Natural killer cell treated with Interleukin-12 subunit alpha and Interleukin-12 subunit beta and Interleukin-15 and Interleukin-18, amount 100 ng/mL, for 72 hours (primary cell): Measurements from ENCODE around the gene INO80. TPM values are rescaled to one million over a fixed set of nuclear protein-coding genes. Genes with fewer than 3 reads are reported as not detected.

Source experiments
- ATAC-seq, 2 donors: fragments of 150-1000 bp; cut with Tn5 transposase in 1 of 2; sonication (Bioruptor Pico), chemical (Tn5 transposase) in 1 of 2; 2 replicates each; pipeline ENCODE4 v1.10.0; 2021
- DNase-seq: peaks from one replicate; pipeline ENCODE4 v3.0.0; 2022; ENCODE audit warnings: low spot score
- H3K27ac Mint-ChIP-seq, 2 donors: 1 replicate in 1 of 2; 2 replicates in 1 of 2; pipeline ENCODE4 v1.8.0; 2022; ENCODE audit warnings: mixed read lengths in 2 of 2, mild to moderate bottlenecking in 1 of 2, moderate library complexity in 1 of 2
- H3K27me3 Mint-ChIP-seq, 2 donors: 1 replicate in 1 of 2; 2 replicates in 1 of 2; pipeline ENCODE4 v1.8.0; 2022; ENCODE audit warnings: mixed read lengths in 2 of 2
- H3K36me3 Mint-ChIP-seq: one replicate; pipeline ENCODE4 v1.8.0; 2022; ENCODE audit warnings: mixed read lengths
- H3K4me1 Mint-ChIP-seq, 2 donors: 1 replicate in 1 of 2; 2 replicates in 1 of 2; pipeline ENCODE4 v1.8.0; 2022; ENCODE audit warnings: low read depth in 2 of 2, mixed read lengths in 2 of 2, mild to moderate bottlenecking in 1 of 2
- H3K4me3 Mint-ChIP-seq: one replicate; pipeline ENCODE4 v1.8.0; 2022; ENCODE audit warnings: mixed read lengths
- H3K9me3 Mint-ChIP-seq: 2 replicates; pipeline ENCODE4 v1.8.0; 2022; ENCODE audit warnings: mixed read lengths
- total RNA-seq, 2 donors: library from RNA; stranded (reverse); gene quantifications; one replicate each; pipeline ENCODE4 v1.2.3, GENCODE V29; 2022

Gene INO80
- total RNA-seq, 2 donors from 2014 or later, result 34.3 to 55.7 TPM

DNA sequence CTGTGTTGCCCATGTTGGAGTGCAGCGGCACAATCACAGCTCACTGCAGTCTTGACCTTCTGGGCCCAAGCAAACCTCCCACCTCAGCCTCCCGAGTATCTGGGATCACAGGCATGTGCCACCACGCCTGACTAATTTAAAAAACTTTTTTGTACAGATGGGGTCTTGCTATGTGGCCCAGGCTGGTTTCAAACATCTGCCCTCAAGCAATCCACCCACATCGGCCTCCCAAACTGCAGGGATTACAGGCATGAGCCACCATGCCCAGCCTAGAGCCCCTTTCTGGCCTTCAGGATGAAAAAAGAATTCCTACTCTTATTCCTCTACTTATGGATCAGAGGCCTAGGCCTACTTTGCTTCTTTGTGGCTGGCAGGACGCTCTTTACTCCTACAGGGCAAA lies 123.3 kb downstream of the INO80 start:
- H3K4me1 Mint-ChIP-seq, result peaks cover 0 to 6% of the 10 kb centered on the region in 2 donors
- no peak overlapping the region for H3K27ac Mint-ChIP-seq
- H3K36me3 Mint-ChIP-seq, result peaks cover 15% of the 10 kb centered on the region
- no peaks in the 10 kb centered on the region for H3K27me3 Mint-ChIP-seq
- no peak overlapping the region for H3K4me3 Mint-ChIP-seq
- DNase-seq, result no peak
- no peaks in the 10 kb centered on the region for H3K9me3 Mint-ChIP-seq
- ATAC-seq, result no peak

DNA sequence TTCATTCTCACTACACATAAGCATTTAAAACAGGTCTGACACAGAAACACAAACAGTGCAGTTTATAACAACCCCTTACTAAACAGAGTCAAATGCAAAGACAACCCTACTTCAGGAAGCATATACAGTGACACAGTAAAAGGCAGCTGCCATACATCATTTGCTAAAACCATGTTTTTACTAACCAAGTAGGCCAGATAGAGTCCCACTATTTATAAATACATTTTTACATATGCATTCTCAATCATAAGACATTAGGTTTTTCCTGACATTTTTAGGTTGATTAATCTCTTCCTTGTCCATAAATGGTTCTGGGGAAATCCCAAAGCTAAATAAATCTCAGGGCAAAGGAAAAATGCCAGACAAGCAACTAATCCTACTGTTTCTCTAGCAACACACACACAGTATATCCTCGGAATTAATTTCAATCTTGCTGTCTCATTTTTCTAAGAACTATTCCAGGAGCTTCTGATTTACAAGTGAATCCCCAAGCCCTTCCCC lies 123.8 kb downstream of the INO80 start:
- Mint-ChIP-seq H3K4me1 (peaks cover 0 to 6% of the 10 kb centered on the region in 2 donors), H3K4me3 (no peak overlapping the region), H3K9me3 (no peaks in the 10 kb centered on the region), H3K36me3 (peaks cover 17% of the 10 kb centered on the region), H3K27ac (no peak overlapping the region), H3K27me3 (no peaks in the 10 kb centered on the region)
- DNase-seq (no peak), ATAC-seq (no peak)

DNA sequence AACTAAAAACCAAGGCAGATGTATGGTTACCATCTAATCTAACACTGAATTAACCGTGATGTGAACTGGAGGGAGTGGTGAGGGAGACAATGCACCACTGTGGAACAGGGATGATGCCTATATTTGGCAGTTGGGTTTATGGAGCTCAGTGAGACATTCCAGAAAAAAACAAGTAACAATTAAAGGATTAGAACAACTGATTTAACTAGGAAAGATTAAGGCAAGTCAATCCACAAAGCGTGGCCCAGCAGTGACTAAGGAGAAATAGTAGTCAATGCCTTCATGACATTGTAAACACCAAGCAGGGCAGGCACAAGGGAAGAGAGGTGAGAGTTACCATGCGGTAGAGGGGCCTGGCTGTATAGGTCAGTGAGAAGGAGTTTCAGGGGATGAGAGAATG lies 124.7 kb downstream of the INO80 start:
- Mint-ChIP-seq H3K36me3 (peaks cover 22% of the 10 kb centered on the region), H3K4me3 (no peak overlapping the region), H3K27me3 (no peaks in the 10 kb centered on the region), H3K4me1 (peaks cover 0 to 6% of the 10 kb centered on the region in 2 donors), H3K27ac (no peak overlapping the region), H3K9me3 (no peaks in the 10 kb centered on the region)
- no peak for ATAC-seq
- DNase-seq, result no peak

DNA sequence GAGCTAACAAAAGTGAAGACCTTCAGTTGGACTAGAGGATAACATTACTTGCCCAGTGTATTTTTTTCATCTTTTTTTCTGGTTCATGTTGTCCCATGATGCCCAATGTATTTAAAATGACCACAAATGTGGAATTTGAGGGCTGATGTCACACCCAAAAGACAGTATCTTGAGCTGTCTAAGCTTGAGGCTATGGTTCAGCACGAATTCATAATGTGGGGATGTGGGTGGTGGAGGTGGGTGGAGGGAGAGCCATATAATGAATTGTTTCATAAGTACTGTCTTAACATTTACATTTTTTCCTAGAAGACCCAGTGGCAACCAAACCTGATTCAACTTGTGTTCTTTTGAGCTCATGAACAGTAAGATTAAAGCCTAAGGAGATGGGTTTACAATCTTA lies 125.3 kb downstream of the INO80 start:
- H3K27ac Mint-ChIP-seq, result no peak overlapping the region
- peaks cover 0 to 6% of the 10 kb centered on the region in 2 donors for H3K4me1 Mint-ChIP-seq
- no peak overlapping the region for H3K4me3 Mint-ChIP-seq
- peaks cover 22% of the 10 kb centered on the region for H3K36me3 Mint-ChIP-seq
- H3K9me3 Mint-ChIP-seq, result no peaks in the 10 kb centered on the region
- no peak for ATAC-seq
- DNase-seq, result no peak
- H3K27me3 Mint-ChIP-seq, result no peaks in the 10 kb centered on the region

DNA sequence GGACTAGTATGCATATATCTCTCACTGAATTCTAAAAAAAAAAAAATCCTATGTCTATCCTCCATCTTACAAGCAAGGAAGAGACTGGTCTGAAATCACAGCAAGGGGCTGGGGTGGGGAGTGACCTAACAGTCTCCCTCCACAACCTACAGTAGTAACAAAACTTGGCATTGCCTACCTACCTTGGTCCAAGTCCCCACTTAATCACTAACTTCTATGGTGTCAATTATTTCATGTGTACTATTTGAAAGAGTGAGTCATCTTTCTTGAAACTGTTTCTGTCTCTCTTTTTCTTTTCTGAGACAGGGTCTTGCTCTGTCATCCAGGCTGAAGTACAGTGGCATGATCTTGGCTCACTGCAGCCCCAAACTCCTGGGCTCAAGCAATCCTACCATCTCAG lies 126.0 kb downstream of the INO80 start:
- no peaks in the 10 kb centered on the region for H3K9me3 Mint-ChIP-seq

DNA sequence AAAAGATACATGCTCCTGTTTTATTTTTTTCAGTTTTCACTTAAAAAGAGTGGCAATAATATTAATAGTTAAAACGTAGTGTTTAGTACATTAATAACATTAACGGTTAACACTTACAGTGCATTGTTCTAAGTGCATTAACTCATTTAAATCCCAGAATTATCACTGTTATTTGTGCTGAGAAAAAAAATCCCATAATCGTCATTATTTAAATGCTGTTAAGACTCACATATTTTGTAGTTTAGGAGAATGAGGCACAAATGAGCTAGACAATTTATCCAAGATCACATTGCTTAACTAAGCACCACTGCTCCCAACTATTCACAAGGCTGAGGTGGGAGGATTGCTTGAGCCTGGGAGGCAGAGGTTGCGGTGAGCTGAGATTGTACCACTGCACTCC lies 127.9 kb downstream of the INO80 start:
- H3K4me3 Mint-ChIP-seq, result no peak overlapping the region
- no peak for ATAC-seq
- no peak overlapping the region for H3K27ac Mint-ChIP-seq
- no peaks in the 10 kb centered on the region for H3K27me3 Mint-ChIP-seq
- peaks cover 0 to 6% of the 10 kb centered on the region in 2 donors for H3K4me1 Mint-ChIP-seq
- no peak for DNase-seq
- H3K36me3 Mint-ChIP-seq, result peaks cover 21% of the 10 kb centered on the region
- H3K9me3 Mint-ChIP-seq, result no peaks in the 10 kb centered on the region

More for the DNA sequence above, 126.0 kb downstream of the INO80 start:
- Mint-ChIP-seq H3K27me3 (no peaks in the 10 kb centered on the region), H3K36me3 (peaks cover 27% of the 10 kb centered on the region), H3K27ac (no peak overlapping the region), H3K4me3 (no peak overlapping the region), H3K4me1 (peaks cover 0 to 6% of the 10 kb centered on the region in 2 donors)
- no peak for ATAC-seq
- DNase-seq, result no peak

DNA sequence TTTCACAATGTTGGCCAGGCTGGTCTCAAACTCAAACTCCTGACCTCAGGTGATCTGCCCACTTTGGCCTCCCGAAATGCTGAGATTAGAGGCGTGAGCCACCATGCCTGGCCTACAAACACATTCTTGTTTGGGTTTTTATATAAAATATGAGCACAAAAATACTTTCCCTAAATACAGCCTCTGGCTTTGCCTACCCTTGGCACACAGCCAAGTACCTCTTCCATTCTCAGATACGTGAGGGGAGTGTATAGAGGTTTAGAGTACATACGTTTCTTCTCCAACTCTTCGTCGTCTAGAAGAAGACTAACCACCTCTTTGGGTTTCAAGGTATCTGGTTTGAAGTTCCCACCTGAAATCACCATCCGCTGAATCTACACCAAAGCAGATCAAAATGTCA lies 129.3 kb downstream of the INO80 start:
- H3K27me3 Mint-ChIP-seq, result no peaks in the 10 kb centered on the region
- H3K9me3 Mint-ChIP-seq, result no peaks in the 10 kb centered on the region
- H3K36me3 Mint-ChIP-seq, result peaks cover 25% of the 10 kb centered on the region
- no peak for ATAC-seq
- peak overlapping the region in 1 of 2 donors; percentile 43 for H3K27ac Mint-ChIP-seq
- DNase-seq, result no peak
- H3K4me1 Mint-ChIP-seq, result peaks cover 0 to 6% of the 10 kb centered on the region in 2 donors
- H3K4me3 Mint-ChIP-seq, result no peak overlapping the region

DNA sequence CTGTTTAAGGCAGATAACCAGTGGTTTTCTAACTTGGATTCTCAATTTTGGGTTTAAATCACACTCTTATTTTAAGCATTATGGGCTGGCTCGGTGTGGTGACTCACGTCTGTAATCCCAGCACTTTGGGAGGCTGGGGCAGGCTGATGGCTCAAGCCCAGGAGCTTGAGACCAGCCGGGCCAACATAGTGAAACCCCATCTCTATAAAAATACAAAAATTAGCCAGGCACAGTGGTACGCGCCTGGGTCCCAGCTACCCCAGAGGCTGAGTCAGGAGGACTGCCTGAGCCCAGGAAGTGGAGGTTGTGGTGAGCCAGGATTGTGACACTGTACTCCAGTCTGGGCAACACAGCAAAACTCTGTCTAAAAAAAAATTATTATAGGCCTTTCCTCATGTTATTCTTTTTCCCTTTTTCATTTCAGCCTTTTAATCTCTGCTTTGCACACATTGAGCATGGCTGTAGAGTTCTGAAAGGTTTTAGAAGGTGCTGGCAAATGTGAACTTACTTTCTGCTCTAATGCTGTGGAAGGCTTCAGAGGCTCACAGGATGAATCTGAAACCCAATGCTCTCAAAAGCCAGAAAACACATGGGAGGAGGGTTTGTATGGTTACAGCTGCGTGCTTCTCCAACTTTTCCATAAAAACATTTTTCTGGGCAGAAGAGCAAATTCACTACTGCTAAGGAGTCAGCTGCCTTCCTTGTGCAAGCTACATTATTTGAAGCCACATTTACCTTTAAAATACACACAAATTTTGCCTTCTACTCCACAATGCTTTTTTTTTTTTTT lies 130.3 kb downstream of the INO80 start:
- Mint-ChIP-seq H3K27me3 (no peaks in the 10 kb centered on the region), H3K9me3 (no peaks in the 10 kb centered on the region), H3K4me3 (no peak overlapping the region), H3K4me1 (no peaks in the 10 kb centered on the region), H3K36me3 (peaks cover 26% of the 10 kb centered on the region), H3K27ac (no peak overlapping the region)
- DNase-seq, result no peak
- no peak for ATAC-seq

DNA sequence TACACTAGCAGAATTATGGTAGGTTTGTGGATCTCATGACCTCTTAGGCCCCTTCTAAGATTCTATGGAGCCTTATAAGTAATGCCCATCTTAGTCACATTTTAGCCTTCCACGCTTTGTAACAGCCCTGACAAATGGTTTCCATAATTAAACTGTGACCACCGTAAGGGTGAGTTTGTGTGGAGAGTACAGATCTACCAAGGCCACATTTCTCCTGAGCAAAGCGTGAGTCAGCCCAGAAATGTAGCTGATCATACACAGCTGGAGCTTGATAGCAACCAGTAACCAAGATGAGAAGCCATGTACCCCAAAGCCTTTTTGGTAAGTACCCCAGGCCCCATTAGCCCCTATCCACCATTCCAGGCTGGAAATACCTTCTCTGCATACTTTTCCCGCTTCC lies 131.1 kb downstream of the INO80 start:
- Mint-ChIP-seq H3K4me1 (no peaks in the 10 kb centered on the region), H3K9me3 (no peaks in the 10 kb centered on the region), H3K27me3 (no peaks in the 10 kb centered on the region), H3K27ac (no peak overlapping the region), H3K36me3 (peaks cover 29% of the 10 kb centered on the region), H3K4me3 (no peak overlapping the region)
- DNase-seq (no peak), ATAC-seq (no peak)

DNA sequence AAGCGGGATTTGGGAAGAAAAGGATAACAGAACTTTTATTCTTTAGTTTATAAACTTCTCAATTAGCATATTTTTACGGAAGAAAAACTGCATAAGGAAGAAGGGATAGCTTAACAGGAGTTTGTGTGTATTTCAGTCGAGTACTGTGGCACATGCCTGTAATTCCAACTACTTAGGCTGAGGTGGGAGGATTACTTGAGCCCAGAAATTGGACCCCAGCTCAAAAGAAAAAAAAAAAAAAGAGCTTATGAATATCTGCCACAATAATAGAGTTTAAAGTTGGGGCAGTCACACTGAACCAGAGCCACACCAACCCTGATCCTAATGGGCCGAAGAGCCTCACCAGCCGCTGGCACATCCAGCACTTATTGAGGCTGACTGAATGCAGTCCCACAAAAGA lies 131.7 kb downstream of the INO80 start:
- no peaks in the 10 kb centered on the region for H3K4me1 Mint-ChIP-seq
- H3K9me3 Mint-ChIP-seq, result no peaks in the 10 kb centered on the region
- DNase-seq, result no peak
- no peak for ATAC-seq
- H3K36me3 Mint-ChIP-seq, result peaks cover 29% of the 10 kb centered on the region
- no peak overlapping the region for H3K27ac Mint-ChIP-seq
- no peak overlapping the region for H3K4me3 Mint-ChIP-seq
- H3K27me3 Mint-ChIP-seq, result no peaks in the 10 kb centered on the region

DNA sequence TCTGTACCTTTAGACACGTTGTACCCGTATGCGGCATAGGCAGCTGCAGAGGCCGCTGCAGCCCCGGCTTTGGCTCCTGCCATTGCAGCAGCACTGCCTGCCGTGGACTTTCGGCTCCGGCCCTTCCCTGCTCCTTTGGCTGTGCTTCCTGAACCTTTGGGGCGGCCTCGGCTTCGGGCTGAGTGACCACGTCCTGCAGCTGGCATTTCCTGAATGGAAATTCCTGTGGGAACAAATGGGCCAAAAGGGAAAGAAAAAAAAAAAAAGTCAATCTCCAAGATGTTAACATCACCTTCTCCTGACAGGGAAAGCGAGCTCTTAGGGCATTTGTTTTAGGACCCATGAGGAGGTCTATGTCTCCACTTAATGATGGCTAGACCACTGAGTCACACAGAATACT lies 133.2 kb downstream of the INO80 start:
- no peak for DNase-seq
- Mint-ChIP-seq H3K36me3 (peaks cover 29% of the 10 kb centered on the region), H3K9me3 (no peaks in the 10 kb centered on the region), H3K4me3 (no peak overlapping the region), H3K27ac (no peak overlapping the region), H3K4me1 (no peaks in the 10 kb centered on the region), H3K27me3 (no peaks in the 10 kb centered on the region)
- no peak for ATAC-seq

DNA sequence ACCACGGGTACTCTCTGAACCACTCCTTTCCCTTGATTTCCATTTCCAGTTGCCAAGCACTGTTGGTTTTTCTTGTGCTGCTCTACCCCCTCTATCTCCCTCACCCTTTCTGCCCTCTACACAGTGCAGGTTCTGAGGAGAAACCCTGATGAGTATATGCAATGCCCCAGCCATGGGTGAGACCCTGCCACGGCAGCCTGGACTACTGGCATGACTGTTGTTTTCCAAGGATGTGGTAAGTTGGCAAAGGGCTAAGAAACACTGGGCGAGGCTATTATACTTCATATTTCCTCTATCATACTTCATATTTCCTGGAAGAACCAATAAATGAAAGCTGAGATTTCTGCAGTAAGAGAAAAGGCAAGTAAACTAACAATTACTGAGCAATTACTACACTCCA lies 134.9 kb downstream of the INO80 start:
- Mint-ChIP-seq H3K4me3 (no peak overlapping the region), H3K4me1 (no peaks in the 10 kb centered on the region), H3K36me3 (peaks cover 22% of the 10 kb centered on the region), H3K27me3 (no peaks in the 10 kb centered on the region), H3K9me3 (no peaks in the 10 kb centered on the region), H3K27ac (no peak overlapping the region)
- ATAC-seq, result no peak
- no peak for DNase-seq

DNA sequence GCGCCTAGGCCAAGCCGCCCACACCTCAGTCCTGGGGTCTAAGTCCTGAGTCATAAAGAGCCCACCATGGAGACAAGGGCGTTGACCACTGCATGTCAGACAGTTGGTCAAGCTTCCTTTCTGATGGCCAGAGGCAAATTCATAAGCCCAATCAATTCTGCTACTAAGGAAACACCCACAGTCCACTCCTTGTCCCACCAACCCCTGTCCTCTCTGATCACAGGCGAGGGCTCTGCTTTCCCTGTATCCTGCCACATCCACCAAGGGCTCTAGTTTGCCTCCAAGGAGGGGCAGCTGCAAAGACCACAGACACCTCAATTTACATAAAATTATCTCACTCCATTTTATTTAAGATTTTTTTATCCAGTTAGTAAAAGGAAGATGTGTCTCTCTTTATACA lies 137.5 kb downstream of the INO80 start:
- H3K27ac Mint-ChIP-seq, result no peak overlapping the region
- no peaks in the 10 kb centered on the region for H3K4me1 Mint-ChIP-seq
- H3K9me3 Mint-ChIP-seq, result no peaks in the 10 kb centered on the region
- DNase-seq, result no peak
- no peak for ATAC-seq
- no peak overlapping the region for H3K4me3 Mint-ChIP-seq
- H3K36me3 Mint-ChIP-seq, result peaks cover 16% of the 10 kb centered on the region
- H3K27me3 Mint-ChIP-seq, result no peaks in the 10 kb centered on the region

DNA sequence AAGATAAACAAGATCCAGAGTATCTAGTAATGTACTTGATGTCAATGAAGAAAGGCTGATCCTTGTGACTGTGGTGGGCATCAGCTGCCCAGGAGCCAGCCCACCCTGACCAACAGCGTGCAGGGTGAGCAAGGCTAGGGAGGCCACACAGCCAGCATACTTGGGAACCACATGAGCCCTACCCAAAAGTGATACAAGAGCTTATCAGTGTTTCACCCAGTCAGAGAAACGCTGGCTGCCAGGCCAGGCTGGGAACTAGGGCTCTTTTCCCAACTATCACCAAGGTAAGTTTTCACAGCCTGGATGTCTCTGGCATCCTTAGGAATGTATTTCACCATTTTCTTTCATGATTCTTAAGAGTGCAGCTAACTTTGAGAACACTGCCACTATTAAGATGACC lies 137.9 kb downstream of the INO80 start:
- no peak for ATAC-seq
- no peaks in the 10 kb centered on the region for H3K4me1 Mint-ChIP-seq
- peaks cover 16% of the 10 kb centered on the region for H3K36me3 Mint-ChIP-seq

DNA sequence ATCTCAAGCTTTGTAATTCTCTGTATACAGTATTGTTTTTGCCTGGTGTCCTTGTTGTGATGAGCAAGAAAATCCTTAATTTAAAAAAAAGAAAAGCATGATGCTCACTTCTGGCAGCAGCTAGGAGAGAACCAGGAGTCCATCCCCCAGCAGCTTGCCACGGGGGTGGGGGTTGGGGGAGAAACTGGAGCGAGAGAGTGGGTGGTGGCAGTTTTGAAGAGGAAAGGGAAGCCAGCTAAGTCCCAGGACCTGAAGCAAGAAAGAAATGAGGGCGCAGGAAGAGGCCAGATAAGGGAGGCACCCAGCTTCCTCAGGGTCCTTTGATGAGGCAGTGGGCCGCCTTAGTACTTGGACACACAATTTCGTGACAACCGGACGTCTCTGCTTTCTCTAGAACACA lies 139.3 kb downstream of the INO80 start:
- Mint-ChIP-seq H3K27me3 (no peaks in the 10 kb centered on the region), H3K9me3 (no peaks in the 10 kb centered on the region), H3K27ac (no peak overlapping the region), H3K4me1 (no peaks in the 10 kb centered on the region), H3K36me3 (peaks cover 12% of the 10 kb centered on the region), H3K4me3 (no peak overlapping the region)
- no peak for ATAC-seq
- DNase-seq, result no peak

More for the DNA sequence above, 137.9 kb downstream of the INO80 start:
- H3K27ac Mint-ChIP-seq, result no peak overlapping the region
- no peak for DNase-seq
- no peaks in the 10 kb centered on the region for H3K9me3 Mint-ChIP-seq
- H3K4me3 Mint-ChIP-seq, result no peak overlapping the region
- H3K27me3 Mint-ChIP-seq, result no peaks in the 10 kb centered on the region
